OCI-LY7 (cell line): ENCODE results near the gene MT1HL1. TPM values are rescaled to one million over a fixed set of nuclear protein-coding genes. Genes with fewer than 3 reads are reported as not detected.

Source experiments
- BruUV-seq: library from RNA; stranded (reverse); fragments of 400-500 nt; replicated peaks from 2 replicates; lab custom pipeline; 2021; lab: Mats Ljungman, UMichigan
- CTCF ChIA-PET: fragments of 300-600 bp; sonication (Branson Sonifier 250); formaldehyde crosslinking; loops from one replicate; lab custom pipeline; 2022; ENCODE audit warnings: antibody characterized with exemption; ENCODE audit not compliant: unreplicated experiment; lab: Charles Lee
- POLR2A ChIA-PET: fragments of 300-600 bp; sonication (Branson Sonifier 250); formaldehyde crosslinking; loops from one replicate; lab custom pipeline; 2022; ENCODE audit warnings: antibody characterized with exemption; lab: Charles Lee
- DNase-seq: peaks from one replicate; pipeline ENCODE4 v3.0.0-alpha.2; 2015; ENCODE audit warnings: low spot score
- H2AFZ ChIP-seq: fragments of 200-600 bp; sonication (generic), shearing (Covaris generic); 2 replicates; pipeline ENCODE4 v1.6.1; 2014; ENCODE audit warnings: mild to moderate bottlenecking, antibody characterized with exemption, low read length, moderate library complexity
- H3K27ac ChIP-seq: fragments of 200-600 bp; sonication (generic); 2 replicates; pipeline ENCODE4 v1.5.1; 2014; ENCODE audit warnings: mixed run types, low read depth, mild to moderate bottlenecking, moderate library complexity, low read length, inconsistent platforms; ENCODE audit not compliant: poor library complexity, severe bottlenecking
- H3K36me3 ChIP-seq: fragments of 200-600 bp; sonication (generic); 2 replicates; pipeline ENCODE4 v1.6.1; 2014; ENCODE audit warnings: mild to moderate bottlenecking, antibody characterized with exemption, low read length, moderate library complexity, mixed read lengths; ENCODE audit not compliant: insufficient read depth
- H3K4me1 ChIP-seq: fragments of 200-600 bp; sonication (generic); 2 replicates; pipeline ENCODE4 v1.5.1; 2014; ENCODE audit warnings: mild to moderate bottlenecking, low read length; ENCODE audit not compliant: insufficient read depth, poor library complexity, severe bottlenecking
- H3K4me2 ChIP-seq: fragments of 200-600 bp; sonication (generic); 2 replicates; pipeline ENCODE4 v1.6.1; 2014; ENCODE audit warnings: mild to moderate bottlenecking, low read length
- H3K4me3 ChIP-seq: fragments of 200-600 bp; sonication (generic); 2 replicates; pipeline ENCODE4 v1.5.1; 2014; ENCODE audit warnings: mild to moderate bottlenecking, low read depth, low read length; ENCODE audit not compliant: poor library complexity, severe bottlenecking
- H3K79me2 ChIP-seq: fragments of 200-600 bp; sonication (generic); 2 replicates; pipeline ENCODE4 v1.6.1; 2016; ENCODE audit warnings: low read depth, mild to moderate bottlenecking, low read length, moderate library complexity, mixed read lengths; ENCODE audit not compliant: insufficient read depth
- H3K9me2 ChIP-seq: fragments of 200-600 bp; sonication (generic); 2 replicates; pipeline ENCODE4 v1.6.1; 2016; ENCODE audit warnings: mild to moderate bottlenecking, low read length, mixed read lengths; ENCODE audit not compliant: insufficient read depth
- H3K9me3 ChIP-seq: fragments of 200-600 bp; sonication (generic); 2 replicates; pipeline ENCODE4 v1.6.1; 2014; ENCODE audit warnings: mild to moderate bottlenecking, mixed run types, low read length, mixed read lengths
- H4K20me1 ChIP-seq: fragments of 200-600 bp; sonication (generic); 2 replicates; pipeline ENCODE4 v1.6.1; 2014; ENCODE audit warnings: mild to moderate bottlenecking, antibody characterized with exemption, low read length, moderate library complexity, mixed read lengths; ENCODE audit not compliant: insufficient read depth
- EZH2phosphoT487 ChIP-seq: fragments of 200-600 bp; sonication (generic); IDR thresholded peaks from 2 replicates; pipeline ENCODE4 v1.6.1; 2018; ENCODE audit warnings: low read depth, borderline replicate concordance, mild to moderate bottlenecking, mixed run types, antibody characterized with exemption, low read length, moderate library complexity, mixed read lengths
- intact Hi-C: fragments of 100-400 bp; cut with micrococcal nuclease; formaldehyde crosslinking; loops from one replicate; pipeline ENCODE4 v1.10.0; 2022; ENCODE audit not compliant: unreplicated experiment
- total RNA-seq, 2 experiments: library from RNA; depleted of rRNA in 1 of 2; stranded (reverse); fragments of >200 nt in 1 of 2; shearing (Covaris generic) in 1 of 2; gene quantifications; 2 replicates each; pipeline ENCODE4 v1.2.3, GENCODE V29; 2014 to 2022
- TF ChIP-seq, protein P1 (sequence below): fragments of 200-600 bp; sonication (generic); conservative IDR thresholded peaks from 2 replicates; pipeline ENCODE4 v1.5.1; 2014; ENCODE audit warnings: mild to moderate bottlenecking, antibody characterized with exemption, low read length, moderate library complexity, mixed read lengths

The MT1HL1 gene
- total RNA-seq, 2 experiments from 2014 or later = not detected

DNA sequence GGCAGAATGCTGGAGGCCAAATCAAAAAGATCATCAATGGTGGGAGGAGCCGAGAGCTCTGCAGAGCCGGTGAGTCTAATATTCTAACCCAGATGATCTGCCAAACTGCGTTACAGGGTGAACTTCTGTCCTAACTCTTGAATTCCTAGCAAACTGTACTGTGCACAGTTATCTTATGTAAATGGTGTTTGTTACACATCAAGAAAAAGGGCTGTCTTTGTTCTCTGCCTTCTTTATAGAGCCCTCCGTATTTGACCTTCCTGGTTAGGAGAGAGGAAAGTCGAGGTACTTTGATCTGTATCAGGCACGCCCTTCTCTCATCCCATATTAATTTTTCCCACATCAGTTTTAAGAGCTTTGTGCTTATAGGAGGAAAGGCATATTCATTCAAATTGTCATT lies 37.6 kb downstream of the MT1HL1 start:
- H3K4me2 ChIP-seq = no peak overlapping the region
- ChIA-PET POLR2A (interaction anchor here (1.0 kb wide), 1 partner anchor 9 kb away, joined by 3 read pairs; no protein-coding TSS in a partner anchor), CTCF (no interaction called here)
- DNase-seq = no peak
- no peaks in the 10 kb centered on the region for H3K4me1 ChIP-seq
- no peaks in the 10 kb centered on the region for H3K79me2 ChIP-seq
- TF ChIP-seq, protein P1, sequence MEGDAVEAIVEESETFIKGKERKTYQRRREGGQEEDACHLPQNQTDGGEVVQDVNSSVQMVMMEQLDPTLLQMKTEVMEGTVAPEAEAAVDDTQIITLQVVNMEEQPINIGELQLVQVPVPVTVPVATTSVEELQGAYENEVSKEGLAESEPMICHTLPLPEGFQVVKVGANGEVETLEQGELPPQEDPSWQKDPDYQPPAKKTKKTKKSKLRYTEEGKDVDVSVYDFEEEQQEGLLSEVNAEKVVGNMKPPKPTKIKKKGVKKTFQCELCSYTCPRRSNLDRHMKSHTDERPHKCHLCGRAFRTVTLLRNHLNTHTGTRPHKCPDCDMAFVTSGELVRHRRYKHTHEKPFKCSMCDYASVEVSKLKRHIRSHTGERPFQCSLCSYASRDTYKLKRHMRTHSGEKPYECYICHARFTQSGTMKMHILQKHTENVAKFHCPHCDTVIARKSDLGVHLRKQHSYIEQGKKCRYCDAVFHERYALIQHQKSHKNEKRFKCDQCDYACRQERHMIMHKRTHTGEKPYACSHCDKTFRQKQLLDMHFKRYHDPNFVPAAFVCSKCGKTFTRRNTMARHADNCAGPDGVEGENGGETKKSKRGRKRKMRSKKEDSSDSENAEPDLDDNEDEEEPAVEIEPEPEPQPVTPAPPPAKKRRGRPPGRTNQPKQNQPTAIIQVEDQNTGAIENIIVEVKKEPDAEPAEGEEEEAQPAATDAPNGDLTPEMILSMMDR = no peak
- no peak for TF ChIP-seq EZH2phosphoT487
- no peak overlapping the region for H3K4me3 ChIP-seq
- no peaks in the 10 kb centered on the region for H3K36me3 ChIP-seq
- H4K20me1 ChIP-seq = no peaks in the 10 kb centered on the region
- no peak overlapping the region for H3K27ac ChIP-seq
- BruUV-seq = no TSS peak
- no peaks in the 10 kb centered on the region for H3K9me3 ChIP-seq
- H3K9me2 ChIP-seq = no peaks in the 10 kb centered on the region
- intact Hi-C loops = no loop called here
- H2AFZ ChIP-seq = no peak overlapping the region

DNA sequence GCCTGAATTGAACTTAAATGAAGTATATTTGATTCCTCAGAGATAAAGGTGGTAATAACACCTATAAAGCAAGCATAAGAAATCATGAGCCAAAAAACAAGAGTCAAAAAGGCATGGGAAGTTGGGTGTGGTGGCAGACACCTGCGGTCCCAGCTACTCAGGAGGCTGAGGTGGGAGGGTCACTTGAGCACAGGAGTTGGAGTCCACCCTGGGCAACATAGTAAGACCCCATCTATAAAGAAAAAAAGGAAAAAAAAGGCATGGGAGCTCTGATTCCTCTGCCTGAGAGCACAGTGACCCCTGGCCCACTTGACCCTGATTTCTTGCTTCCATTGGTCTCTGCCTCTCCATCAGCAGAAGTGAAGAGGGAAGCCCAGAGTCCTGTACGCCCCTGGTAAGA lies 40.3 kb downstream of the MT1HL1 start:
- Histone ChIP-seq H3K79me2 (no peaks in the 10 kb centered on the region), H4K20me1 (no peaks in the 10 kb centered on the region), H2AFZ (no peak overlapping the region), H3K9me3 (no peaks in the 10 kb centered on the region), H3K9me2 (no peaks in the 10 kb centered on the region), H3K4me1 (no peaks in the 10 kb centered on the region), H3K27ac (no peak overlapping the region), H3K36me3 (no peaks in the 10 kb centered on the region), H3K4me3 (no peak overlapping the region), H3K4me2 (no peak overlapping the region)
- BruUV-seq = no TSS peak
- ChIA-PET POLR2A (no interaction called here), CTCF (no interaction called here)
- no peak for DNase-seq
- intact Hi-C loops = no loop called here
- TF ChIP-seq, protein P1 = no peak
- no peak for TF ChIP-seq EZH2phosphoT487

DNA sequence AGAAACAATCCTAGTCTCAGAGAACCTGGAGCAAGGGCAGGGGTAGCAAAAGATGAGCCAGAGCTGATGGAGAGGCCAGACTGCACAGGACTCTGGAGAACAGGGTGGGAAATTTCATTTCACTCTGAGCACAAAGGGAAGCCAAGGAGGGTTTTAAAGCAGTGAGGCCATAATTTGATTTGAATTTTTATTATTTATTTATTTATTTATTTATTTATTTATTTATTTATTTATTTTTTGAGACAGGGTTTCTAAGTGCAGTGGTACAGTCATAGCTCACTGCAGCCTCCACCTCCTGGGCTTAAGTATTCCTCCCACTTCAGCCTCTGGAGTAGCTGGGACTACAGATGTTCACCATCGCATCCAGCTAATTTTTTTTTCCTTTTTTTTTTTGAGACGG lies 45.1 kb downstream of the MT1HL1 start:
- H3K9me3 ChIP-seq = no peaks in the 10 kb centered on the region
- TF ChIP-seq, protein P1 = no peak
- DNase-seq = no peak
- CTCF ChIA-PET = no interaction called here
- H3K79me2 ChIP-seq = no peaks in the 10 kb centered on the region
- POLR2A ChIA-PET = interaction anchor here (0.7 kb wide), 1 partner anchor 1147 kb away, joined by 4 read pairs; no protein-coding TSS in a partner anchor
- H3K4me1 ChIP-seq = no peaks in the 10 kb centered on the region
- intact Hi-C loops = no loop called here
- BruUV-seq = no TSS peak
- H3K4me2 ChIP-seq = no peak overlapping the region
- H3K27ac ChIP-seq = no peak overlapping the region
- H3K36me3 ChIP-seq = no peaks in the 10 kb centered on the region
- no peaks in the 10 kb centered on the region for H4K20me1 ChIP-seq
- H3K4me3 ChIP-seq = no peak overlapping the region
- H2AFZ ChIP-seq = no peak overlapping the region
- no peaks in the 10 kb centered on the region for H3K9me2 ChIP-seq
